Caco-2 (cell line): ENCODE results near the gene COL4A2. TPM values are rescaled to one million over a fixed set of nuclear protein-coding genes. Genes with fewer than 3 reads are reported as not detected.

Experiments
- BruUV-seq: library from RNA; stranded (reverse); fragments of 400-500 nt; replicated peaks from 2 replicates; lab custom pipeline; 2021; lab: Mats Ljungman, UMichigan
- CTCF ChIA-PET: fragments of 300-600 bp; sonication (Branson Sonifier 250); formaldehyde crosslinking; loops from one replicate; lab custom pipeline; 2022; ENCODE audit warnings: antibody characterized with exemption; lab: Charles Lee
- POLR2A ChIA-PET: fragments of 300-600 bp; sonication (Branson Sonifier 250); formaldehyde crosslinking; loops from one replicate; lab custom pipeline; 2022; ENCODE audit warnings: antibody characterized with exemption; lab: Charles Lee
- DNase-seq, 2 experiments: peaks; one replicate each; pipeline versions ENCODE4 v3.0.0 to v3.0.0-alpha.2; 2020 to 2022
- H3K27me3 ChIP-seq: replicated peaks from 2 replicates; pipeline ENCODE4 v1.6.0; 2011; ENCODE audit warnings: low read length; ENCODE audit not compliant: control insufficient read depth, insufficient read depth
- H3K36me3 ChIP-seq: 2 replicates; pipeline ENCODE4 v1.5.1; 2011; ENCODE audit warnings: low read length; ENCODE audit not compliant: control insufficient read depth, insufficient read depth
- H3K4me1 ChIP-seq: fragments of 250-450 bp; sonication (Bioruptor Pico); 2 replicates; pipeline ENCODE4 v1.5.1; 2020; ENCODE audit warnings: mild to moderate bottlenecking
- H3K4me3 ChIP-seq: 2 replicates; pipeline ENCODE4 v1.5.1; 2011; ENCODE audit warnings: low read depth, mild to moderate bottlenecking, control low read depth, low read length
- H3K9me3 ChIP-seq: fragments of 250-450 bp; sonication (Bioruptor Pico); 2 replicates; pipeline ENCODE4 v1.5.1; 2020; ENCODE audit warnings: mild to moderate bottlenecking, moderate library complexity
- H3K27ac Mint-ChIP-seq: one replicate; pipeline ENCODE4 v1.8.0; 2022; ENCODE audit warnings: mixed read lengths; ENCODE audit not compliant: unreplicated experiment
- H3K27me3 Mint-ChIP-seq: one replicate; pipeline ENCODE4 v1.8.0; 2022; ENCODE audit warnings: mixed read lengths; ENCODE audit not compliant: insufficient read depth, unreplicated experiment
- H3K36me3 Mint-ChIP-seq: one replicate; pipeline ENCODE4 v1.8.0; 2022; ENCODE audit warnings: mild to moderate bottlenecking, mixed read lengths; ENCODE audit not compliant: insufficient read depth, unreplicated experiment
- H3K4me1 Mint-ChIP-seq: one replicate; pipeline ENCODE4 v1.8.0; 2022; ENCODE audit warnings: low read depth, mixed read lengths; ENCODE audit not compliant: unreplicated experiment
- H3K4me3 Mint-ChIP-seq: one replicate; pipeline ENCODE4 v1.8.0; 2022; ENCODE audit warnings: mild to moderate bottlenecking, moderate library complexity, mixed read lengths; ENCODE audit not compliant: unreplicated experiment
- H3K9me3 Mint-ChIP-seq: one replicate; pipeline ENCODE4 v1.8.0; 2022; ENCODE audit warnings: mixed read lengths; ENCODE audit not compliant: unreplicated experiment
- intact Hi-C: fragments of 100-400 bp; cut with micrococcal nuclease; formaldehyde crosslinking; loops from one replicate; pipeline ENCODE4 v1.10.0; 2022; ENCODE audit not compliant: unreplicated experiment
- total RNA-seq: library from RNA; stranded (reverse); gene quantifications from 2 replicates; pipeline ENCODE4 v1.2.3, GENCODE V29; 2022
- TF ChIP-seq, protein P1 (sequence below), 2 experiments: fragments of 200-600 bp in 1 of 2; IDR thresholded peaks; 1 replicate in 1 of 2; 2 replicates in 1 of 2; pipeline versions ENCODE4 v1.5.1 to v1.8.0; 2011 to 2022; ENCODE audit warnings: antibody characterized with exemption in 1 of 2, control low read depth in 1 of 2, inconsistent platforms in 1 of 2, low read depth in 1 of 2, low read length in 1 of 2, mild to moderate bottlenecking in 1 of 2, moderate library complexity in 1 of 2; ENCODE audit not compliant: insufficient read depth in 1 of 2, severe bottlenecking in 1 of 2, unreplicated experiment in 1 of 2

Gene COL4A2
- total RNA-seq, 1 experiment from 2014 or later = 19.2 TPM

- Mint-ChIP-seq H3K27me3 (no peaks in the 10 kb centered on the region), H3K36me3 (no peaks in the 10 kb centered on the region), H3K27ac (no peak overlapping the region), H3K4me3 (no peak overlapping the region), H3K9me3 (no peaks in the 10 kb centered on the region), H3K4me1 (peaks cover 12% of the 10 kb centered on the region)
- no peak for DNase-seq
- CTCF ChIA-PET = no interaction called here
- intact Hi-C loops = no loop called here
- H3K4me1 ChIP-seq = peaks cover 13% of the 10 kb centered on the region
- BruUV-seq = no TSS peak
- H3K27me3 ChIP-seq = no peaks in the 10 kb centered on the region
- H3K4me3 ChIP-seq = no peak overlapping the region
- no peaks in the 10 kb centered on the region for H3K9me3 ChIP-seq
- no peaks in the 10 kb centered on the region for H3K36me3 ChIP-seq
- TF ChIP-seq, protein P1, sequence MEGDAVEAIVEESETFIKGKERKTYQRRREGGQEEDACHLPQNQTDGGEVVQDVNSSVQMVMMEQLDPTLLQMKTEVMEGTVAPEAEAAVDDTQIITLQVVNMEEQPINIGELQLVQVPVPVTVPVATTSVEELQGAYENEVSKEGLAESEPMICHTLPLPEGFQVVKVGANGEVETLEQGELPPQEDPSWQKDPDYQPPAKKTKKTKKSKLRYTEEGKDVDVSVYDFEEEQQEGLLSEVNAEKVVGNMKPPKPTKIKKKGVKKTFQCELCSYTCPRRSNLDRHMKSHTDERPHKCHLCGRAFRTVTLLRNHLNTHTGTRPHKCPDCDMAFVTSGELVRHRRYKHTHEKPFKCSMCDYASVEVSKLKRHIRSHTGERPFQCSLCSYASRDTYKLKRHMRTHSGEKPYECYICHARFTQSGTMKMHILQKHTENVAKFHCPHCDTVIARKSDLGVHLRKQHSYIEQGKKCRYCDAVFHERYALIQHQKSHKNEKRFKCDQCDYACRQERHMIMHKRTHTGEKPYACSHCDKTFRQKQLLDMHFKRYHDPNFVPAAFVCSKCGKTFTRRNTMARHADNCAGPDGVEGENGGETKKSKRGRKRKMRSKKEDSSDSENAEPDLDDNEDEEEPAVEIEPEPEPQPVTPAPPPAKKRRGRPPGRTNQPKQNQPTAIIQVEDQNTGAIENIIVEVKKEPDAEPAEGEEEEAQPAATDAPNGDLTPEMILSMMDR (IDR thresholded peaks at IDR 0.05; ENCODE audit: insufficient read depth in 1 of 2, low read depth in 1 of 2, low read length in 1 of 2, severe bottlenecking in 1 of 2, unreplicated experiment in 1 of 2) = no peak
- POLR2A ChIA-PET = no interaction called here
Observed at GRCh38 chr13:110408286-110408685, 101.2 kb downstream of the COL4A2 start.

- TF ChIP-seq, protein P1 (IDR thresholded peaks at IDR 0.05; ENCODE audit: insufficient read depth in 1 of 2, low read depth in 1 of 2, low read length in 1 of 2, severe bottlenecking in 1 of 2, unreplicated experiment in 1 of 2) = no peak
- CTCF ChIA-PET = interaction anchor here (1.6 kb wide), 1 partner anchor 188 kb away, joined by 3 read pairs; no protein-coding TSS in a partner anchor
- DNase-seq = no peak
- Mint-ChIP-seq H3K4me3 (no peak overlapping the region), H3K9me3 (no peaks in the 10 kb centered on the region), H3K27ac (no peak overlapping the region), H3K36me3 (no peaks in the 10 kb centered on the region), H3K4me1 (peaks cover 12% of the 10 kb centered on the region), H3K27me3 (no peaks in the 10 kb centered on the region)
- Histone ChIP-seq H3K27me3 (no peaks in the 10 kb centered on the region), H3K36me3 (no peaks in the 10 kb centered on the region), H3K4me1 (peaks cover 13% of the 10 kb centered on the region), H3K4me3 (no peak overlapping the region), H3K9me3 (no peaks in the 10 kb centered on the region)
- POLR2A ChIA-PET = no interaction called here
- no TSS peak for BruUV-seq
- intact Hi-C loops = no loop called here
Observed at GRCh38 chr13:110409581-110409992, 102.5 kb downstream of the COL4A2 start.

DNA sequence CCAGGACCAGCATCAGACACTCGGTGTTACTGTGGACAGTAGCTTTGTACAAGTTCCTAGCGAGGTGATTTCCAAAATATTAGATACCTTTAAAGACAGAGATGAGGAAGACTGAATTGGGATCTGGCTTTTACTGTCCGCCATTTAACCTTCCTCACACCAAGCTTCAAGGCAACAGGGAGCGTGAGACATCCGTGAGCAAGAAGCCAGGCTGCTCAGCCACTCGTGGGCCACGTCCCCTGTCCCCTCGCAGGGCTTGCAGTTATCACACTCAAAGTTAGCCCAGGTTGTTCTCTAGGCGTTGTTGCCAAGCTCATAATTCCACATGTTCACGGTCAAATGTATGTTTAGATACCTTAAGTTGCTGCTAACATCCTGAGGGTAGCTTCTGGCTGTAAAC lies 102.9 kb downstream of the COL4A2 start:
- POLR2A ChIA-PET = no interaction called here
- no TSS peak for BruUV-seq
- Histone ChIP-seq H3K36me3 (no peaks in the 10 kb centered on the region), H3K9me3 (no peaks in the 10 kb centered on the region), H3K4me1 (peaks cover 13% of the 10 kb centered on the region), H3K27me3 (no peaks in the 10 kb centered on the region), H3K4me3 (no peak overlapping the region)
- Mint-ChIP-seq H3K27ac (no peak overlapping the region), H3K4me3 (no peak overlapping the region), H3K9me3 (no peaks in the 10 kb centered on the region), H3K27me3 (no peaks in the 10 kb centered on the region), H3K4me1 (peaks cover 12% of the 10 kb centered on the region), H3K36me3 (no peaks in the 10 kb centered on the region)
- DNase-seq = no peak
- intact Hi-C loops = no loop called here
- TF ChIP-seq, protein P1 (IDR thresholded peaks at IDR 0.05; ENCODE audit: insufficient read depth in 1 of 2, low read depth in 1 of 2, low read length in 1 of 2, severe bottlenecking in 1 of 2, unreplicated experiment in 1 of 2) = no peak
- CTCF ChIA-PET = interaction anchor here (1.6 kb wide), 1 partner anchor 188 kb away, joined by 3 read pairs; no protein-coding TSS in a partner anchor
